NCI-H82 treated with DMSO at 0.1 percent for 48 hours (cell line): ENCODE data around the gene CFC1.
"Not testable (repeated sequence)": the region's sequence is repeated elsewhere in the genome, so short reads cannot be mapped to it uniquely, and the experiment has no call there.

Experiments used
- DNase-seq: peaks from one replicate; lab custom pipeline; 2025; ENCODE audit not compliant: unreplicated experiment; lab: John Stamatoyannopoulos, UW

Gene CFC1

GRCh38 chr2:130583582-130583981 is 15.8 kb downstream of the CFC1 start:
- DNase-seq, result not testable (repeated sequence)

- DNase-seq, result not testable (repeated sequence)
These were observed 16.4 kb downstream of the CFC1 start for GRCh38 chr2:130582970-130583369.

- not testable (repeated sequence) for DNase-seq
These were observed 17.9 kb downstream of the CFC1 start for GRCh38 chr2:130581491-130581890.

GRCh38 chr2:130579121-130579520 is 20.3 kb downstream of the CFC1 start:
- not testable (repeated sequence) for DNase-seq

- DNase-seq, result not testable (repeated sequence)
These were observed 21.8 kb downstream of the CFC1 start for GRCh38 chr2:130577559-130577958.

- DNase-seq, result not testable (repeated sequence)
These were observed 23.1 kb downstream of the CFC1 start for GRCh38 chr2:130576209-130576784.

- not testable (repeated sequence) for DNase-seq
These were observed 25.1 kb downstream of the CFC1 start for GRCh38 chr2:130574230-130574629.

GRCh38 chr2:130571929-130572328 is 27.4 kb downstream of the CFC1 start:
- not testable (repeated sequence) for DNase-seq

- DNase-seq, result not testable (repeated sequence)
These were observed 33.2 kb downstream of the CFC1 start for GRCh38 chr2:130566165-130566564.

GRCh38 chr2:130556441-130556840 is 42.9 kb downstream of the CFC1 start:
- not testable (repeated sequence) for DNase-seq

- DNase-seq, result not testable (repeated sequence)
These were observed 45.2 kb downstream of the CFC1 start for GRCh38 chr2:130554178-130554577.

- not testable (repeated sequence) for DNase-seq
These were observed 49.9 kb downstream of the CFC1 start for GRCh38 chr2:130549475-130549874.

GRCh38 chr2:130548418-130548817 is 51.0 kb downstream of the CFC1 start:
- DNase-seq, result not testable (repeated sequence)

- not testable (repeated sequence) for DNase-seq
These were observed 54.4 kb downstream of the CFC1 start for GRCh38 chr2:130544978-130545377.

GRCh38 chr2:130543785-130544528 is 55.4 kb downstream of the CFC1 start:
- DNase-seq, result not testable (repeated sequence)

GRCh38 chr2:130542789-130543188 is 56.6 kb downstream of the CFC1 start:
- DNase-seq, result not testable (repeated sequence)
